Adipocyte (in vitro differentiated cells): ENCODE measurements around the gene FXYD6.

Experiments
- DNase-seq: peaks from one replicate; pipeline ENCODE4 v3.0.0-alpha.2; 2015; ENCODE audit warnings: low read depth
- H3K27me3 ChIP-seq: replicated peaks from 2 replicates; pipeline ENCODE4 v1.7.0; 2013; ENCODE audit warnings: mild to moderate bottlenecking, low read length, moderate library complexity; ENCODE audit not compliant: control insufficient read depth, insufficient read depth
- H3K36me3 ChIP-seq: 2 replicates; pipeline ENCODE4 v1.7.0; 2013; ENCODE audit warnings: low read length, mild to moderate bottlenecking, moderate library complexity; ENCODE audit not compliant: control insufficient read depth, insufficient read depth, severe bottlenecking
- H3K4me1 ChIP-seq: 2 replicates; pipeline ENCODE4 v1.7.0; 2013; ENCODE audit warnings: mild to moderate bottlenecking, low read length, moderate library complexity; ENCODE audit not compliant: control insufficient read depth, insufficient read depth
- H3K4me3 ChIP-seq: 2 replicates; pipeline ENCODE4 v1.7.0; 2013; ENCODE audit warnings: mild to moderate bottlenecking, low read length, moderate library complexity
- H3K9ac ChIP-seq: 2 replicates; pipeline ENCODE4 v1.7.0; 2013; ENCODE audit warnings: mild to moderate bottlenecking, low read length, moderate library complexity
- H3K9me3 ChIP-seq: 2 replicates; pipeline ENCODE4 v1.7.0; 2013; ENCODE audit warnings: mild to moderate bottlenecking, low read length, moderate library complexity; ENCODE audit not compliant: control insufficient read depth

The FXYD6 gene

DNA sequence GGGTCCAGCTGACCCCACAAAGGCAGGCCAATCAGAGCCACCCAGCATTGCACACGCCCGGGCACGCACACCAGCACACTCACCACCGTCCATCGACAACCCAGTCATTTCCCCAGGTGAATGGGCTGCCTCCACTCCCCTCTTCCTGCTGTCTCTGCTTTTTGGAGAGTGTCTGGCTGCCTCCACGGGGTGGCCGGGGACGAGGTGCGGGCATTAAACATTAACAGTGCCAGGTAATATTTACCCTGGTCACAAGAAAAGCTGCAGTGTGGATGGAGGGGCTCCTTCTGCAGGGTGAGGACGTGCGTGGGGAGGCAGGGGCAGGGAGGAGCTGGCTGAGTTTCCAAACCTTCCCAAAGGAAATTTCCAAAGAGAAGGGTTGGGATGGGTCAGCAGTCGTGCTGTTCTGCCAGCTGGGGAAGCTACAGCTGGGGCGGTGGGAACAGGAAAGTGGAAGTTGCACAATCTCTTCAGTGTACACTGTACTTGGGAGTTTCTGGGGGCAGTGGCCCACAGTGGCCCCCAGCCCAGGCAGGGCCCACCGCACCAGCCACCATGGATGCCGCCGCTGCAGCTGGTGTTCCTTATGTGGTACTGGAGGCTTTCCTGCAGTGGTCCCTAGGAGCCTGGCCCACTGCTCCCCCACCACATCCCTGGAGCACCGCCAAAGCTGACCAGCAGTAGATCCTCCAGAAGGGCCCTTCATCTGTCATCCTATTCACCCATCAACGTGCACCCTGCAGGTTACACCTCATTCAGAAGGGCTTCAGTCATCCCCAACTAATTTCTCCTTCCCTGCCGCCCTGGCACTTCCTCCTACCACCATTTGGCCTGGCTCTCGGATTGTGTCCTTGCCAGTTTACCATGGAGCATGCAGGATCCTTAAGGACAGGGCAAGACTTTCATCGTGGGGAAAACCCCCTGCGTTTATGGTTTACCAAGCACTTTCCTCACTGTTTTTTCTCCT lies 51.6 kb downstream of the FXYD6 start, which contains the start of gene FXYD2:
Gene FXYD2 (minus strand): TSS at position 174 of the 967 bp plus-strand sequence. CDS start 66 bp downstream, at position 108.
- Histone ChIP-seq H3K4me3 (no peak within 1 kb of the TSS), H3K9ac (no peak within 1 kb of the TSS), H3K27me3 (peaks cover 8% of the 10 kb centered on the region), H3K36me3 (no peaks in the 10 kb centered on the region), H3K4me1 (peaks cover 11% of the 10 kb centered on the region), H3K9me3 (no peaks in the 10 kb centered on the region)
- no peak for DNase-seq

DNA sequence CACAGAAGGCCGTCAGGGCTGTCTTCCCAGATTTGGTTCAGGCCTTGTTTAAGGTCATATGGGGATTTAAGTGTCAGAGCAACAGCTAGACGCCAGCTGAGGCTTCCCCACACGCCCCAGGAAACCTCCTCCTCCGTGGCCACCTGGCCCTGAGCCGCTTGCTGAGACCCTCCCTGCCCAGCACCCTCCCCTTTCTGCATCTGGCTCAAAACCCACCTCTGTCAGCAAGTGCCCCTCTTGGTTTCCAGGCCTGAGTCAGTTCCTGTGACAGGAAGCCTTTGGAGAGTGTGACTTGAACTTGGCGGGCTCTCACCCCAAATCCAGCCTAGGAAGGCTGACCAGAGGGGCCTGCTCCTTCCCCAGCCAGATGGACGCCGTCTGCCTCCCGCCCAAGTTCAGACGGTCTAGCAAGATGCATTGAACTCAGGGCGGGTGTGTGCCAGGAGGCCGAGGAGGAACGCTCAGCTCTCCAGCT lies 52.5 kb downstream of the FXYD6 start:
- DNase-seq: no peak
- no peaks in the 10 kb centered on the region for H3K9me3 ChIP-seq
- H3K4me1 ChIP-seq: peaks cover 10% of the 10 kb centered on the region
- H3K4me3 ChIP-seq: no peak overlapping the region
- peaks cover 8% of the 10 kb centered on the region for H3K27me3 ChIP-seq
- H3K9ac ChIP-seq: no peak overlapping the region
- H3K36me3 ChIP-seq: no peaks in the 10 kb centered on the region

DNA sequence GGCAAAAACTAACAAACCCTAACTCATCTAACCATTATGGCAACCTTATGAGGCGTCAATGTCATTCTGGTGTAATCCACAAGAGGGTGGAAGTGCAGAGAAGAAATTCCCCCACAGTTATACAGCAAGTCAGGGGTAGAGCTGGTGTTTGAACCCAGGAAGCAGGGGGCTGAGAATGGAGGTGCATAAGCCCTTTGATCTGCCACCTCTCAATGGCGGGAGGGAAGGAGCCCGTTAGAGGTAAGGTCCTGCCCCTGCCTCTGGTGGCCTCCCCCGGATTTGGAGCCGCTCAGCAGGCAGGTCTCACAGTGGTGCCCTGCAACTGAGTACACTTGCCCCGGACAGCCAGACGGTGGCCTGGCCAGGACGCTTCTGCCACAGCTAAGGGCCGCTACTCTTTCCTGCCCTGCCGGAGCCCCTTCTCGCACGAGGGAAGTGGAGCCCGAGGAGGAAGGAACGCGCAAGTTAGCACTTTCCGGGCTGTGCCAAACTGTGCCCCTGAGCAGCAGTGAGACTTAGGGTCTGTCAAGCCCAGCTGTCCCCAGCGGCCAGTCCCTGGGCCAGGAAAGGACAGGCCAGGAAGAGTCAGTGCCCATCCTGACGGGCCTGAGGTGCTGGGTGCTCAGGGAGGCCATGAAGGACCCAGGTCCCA lies 53.0 kb downstream of the FXYD6 start:
- DNase-seq: no peak
- Histone ChIP-seq H3K36me3 (no peaks in the 10 kb centered on the region), H3K9me3 (no peaks in the 10 kb centered on the region)

DNA sequence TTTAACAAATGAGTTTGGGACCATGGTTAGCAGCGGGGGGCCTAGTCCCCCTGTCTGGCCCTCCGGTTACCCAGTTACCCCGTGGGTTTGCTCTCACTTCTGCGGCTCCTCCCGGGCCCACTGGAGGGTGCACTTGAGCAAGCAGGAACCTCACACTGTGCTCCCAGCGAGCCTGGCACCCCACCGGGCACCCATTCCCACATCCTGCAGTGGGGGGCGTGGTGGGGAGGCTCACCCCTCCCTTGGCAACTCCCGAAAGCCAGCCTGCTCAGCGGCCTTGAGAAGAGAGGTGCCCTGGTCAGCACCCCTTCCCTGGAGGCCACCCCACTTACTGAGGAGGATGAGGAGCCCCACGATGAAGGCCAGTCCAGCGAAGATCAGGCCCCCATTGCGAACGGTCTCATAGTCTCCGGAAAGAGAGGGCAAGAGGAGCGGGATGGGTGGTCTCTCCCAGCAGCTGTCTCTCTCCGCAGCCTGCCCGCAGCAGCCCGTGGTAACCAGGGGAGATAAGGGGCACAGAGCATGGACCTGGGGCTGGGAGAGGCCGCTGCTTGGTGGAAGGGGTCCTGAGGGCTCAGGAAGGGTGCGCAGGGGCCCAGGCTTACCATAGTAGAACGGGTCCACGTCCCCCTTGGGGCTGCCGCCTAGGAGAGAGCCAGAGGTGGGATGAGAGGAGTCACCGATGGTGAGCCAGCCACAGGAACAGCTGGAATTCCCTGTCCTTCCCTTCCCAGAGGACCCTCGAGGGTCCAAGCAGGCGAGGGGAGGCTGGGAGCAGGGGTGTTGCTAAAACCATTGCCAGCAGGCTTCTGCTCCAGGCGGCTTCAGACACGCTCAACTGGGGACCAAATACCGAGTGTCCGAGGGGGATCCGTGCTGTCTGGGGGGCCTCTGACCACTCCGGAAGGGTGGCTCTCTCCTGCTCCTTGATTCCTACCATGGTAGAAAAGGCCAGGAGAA lies 54.1 kb downstream of the FXYD6 start:
- H3K36me3 ChIP-seq: no peaks in the 10 kb centered on the region
- peak; percentile 21 for DNase-seq

More for the DNA sequence above, 53.0 kb downstream of the FXYD6 start:
- H3K9ac ChIP-seq: no peak overlapping the region
- peaks cover 5% of the 10 kb centered on the region for H3K4me1 ChIP-seq
- H3K27me3 ChIP-seq: peaks cover 8% of the 10 kb centered on the region
- no peak overlapping the region for H3K4me3 ChIP-seq

DNA sequence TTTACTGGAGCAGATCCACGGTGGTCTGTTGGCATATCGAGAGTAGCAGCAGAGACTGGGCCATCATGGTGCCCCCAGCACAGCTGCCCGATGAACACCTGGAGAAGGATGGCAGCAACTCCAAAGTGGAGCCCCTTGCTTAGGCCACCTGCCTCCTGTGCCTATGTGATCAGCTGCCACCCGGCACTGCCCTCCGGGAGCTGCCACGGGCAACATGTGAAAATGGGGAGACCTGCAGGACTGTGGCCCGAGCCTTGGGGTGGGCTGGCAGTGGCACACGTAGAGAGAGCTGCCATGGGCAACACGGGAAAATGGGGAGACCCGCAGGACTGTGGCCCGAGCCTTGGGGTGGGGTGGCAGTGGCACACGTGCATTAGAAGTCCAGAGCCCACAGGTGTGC lies 55.0 kb downstream of the FXYD6 start:
- Histone ChIP-seq H3K4me1 (peaks cover 6% of the 10 kb centered on the region), H3K36me3 (no peaks in the 10 kb centered on the region), H3K27me3 (peaks cover 8% of the 10 kb centered on the region), H3K9ac (no peak overlapping the region), H3K4me3 (no peak overlapping the region), H3K9me3 (no peaks in the 10 kb centered on the region)
- no peak for DNase-seq

More for the DNA sequence above, 54.1 kb downstream of the FXYD6 start:
- Histone ChIP-seq H3K4me1 (peaks cover 5% of the 10 kb centered on the region), H3K4me3 (no peak overlapping the region), H3K9ac (no peak overlapping the region), H3K9me3 (no peaks in the 10 kb centered on the region), H3K27me3 (peaks cover 8% of the 10 kb centered on the region)

DNA sequence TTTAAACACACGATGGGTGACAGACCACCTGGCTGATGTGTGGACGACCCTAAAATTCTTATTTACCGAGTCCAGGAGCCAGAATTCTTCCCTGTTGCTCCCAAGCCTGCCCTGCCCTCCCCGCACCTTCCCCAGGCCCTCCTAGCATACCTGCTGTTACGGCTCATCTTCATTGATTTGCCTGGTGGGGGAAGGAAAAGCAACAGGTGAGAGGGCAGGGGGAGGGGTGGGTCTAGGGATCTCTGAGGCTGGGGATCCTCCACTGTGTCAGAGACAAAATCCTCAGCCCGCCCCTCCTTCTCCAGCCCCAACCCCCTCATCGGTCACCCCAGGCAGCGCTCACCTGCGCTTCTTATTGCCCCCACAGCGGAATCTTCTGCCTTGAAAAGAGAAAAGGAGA lies 55.9 kb downstream of the FXYD6 start:
- no peaks in the 10 kb centered on the region for H3K36me3 ChIP-seq
- no peak overlapping the region for H3K9ac ChIP-seq
- H3K4me1 ChIP-seq: peaks cover 15% of the 10 kb centered on the region
- no peak overlapping the region for H3K4me3 ChIP-seq
- H3K27me3 ChIP-seq: peaks cover 5% of the 10 kb centered on the region
- H3K9me3 ChIP-seq: no peaks in the 10 kb centered on the region
- no peak for DNase-seq

DNA sequence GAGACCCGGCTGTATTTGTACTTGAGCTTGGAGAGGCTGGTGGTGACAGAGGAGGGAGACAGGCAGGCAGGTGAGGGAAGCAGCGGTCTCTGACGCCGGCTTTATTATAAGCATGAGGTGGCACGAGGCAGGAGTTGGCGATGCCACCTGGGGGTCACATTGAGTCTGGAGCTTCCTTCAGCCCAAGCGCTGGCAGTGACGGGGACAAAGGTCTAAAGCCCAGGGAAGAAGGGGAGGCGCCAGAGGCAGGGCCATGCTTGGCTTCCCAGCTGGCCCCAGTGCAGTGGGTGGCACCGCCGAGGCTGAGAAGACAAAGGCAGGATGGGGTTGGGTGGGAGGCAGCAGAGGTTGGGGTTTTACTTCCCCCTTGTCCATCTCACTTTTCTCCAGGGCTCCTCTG lies 56.4 kb downstream of the FXYD6 start:
- Histone ChIP-seq H3K27me3 (peaks cover 4% of the 10 kb centered on the region), H3K9ac (no peak overlapping the region), H3K4me1 (peaks cover 15% of the 10 kb centered on the region), H3K4me3 (no peak overlapping the region), H3K9me3 (no peaks in the 10 kb centered on the region), H3K36me3 (no peaks in the 10 kb centered on the region)
- no peak for DNase-seq

DNA sequence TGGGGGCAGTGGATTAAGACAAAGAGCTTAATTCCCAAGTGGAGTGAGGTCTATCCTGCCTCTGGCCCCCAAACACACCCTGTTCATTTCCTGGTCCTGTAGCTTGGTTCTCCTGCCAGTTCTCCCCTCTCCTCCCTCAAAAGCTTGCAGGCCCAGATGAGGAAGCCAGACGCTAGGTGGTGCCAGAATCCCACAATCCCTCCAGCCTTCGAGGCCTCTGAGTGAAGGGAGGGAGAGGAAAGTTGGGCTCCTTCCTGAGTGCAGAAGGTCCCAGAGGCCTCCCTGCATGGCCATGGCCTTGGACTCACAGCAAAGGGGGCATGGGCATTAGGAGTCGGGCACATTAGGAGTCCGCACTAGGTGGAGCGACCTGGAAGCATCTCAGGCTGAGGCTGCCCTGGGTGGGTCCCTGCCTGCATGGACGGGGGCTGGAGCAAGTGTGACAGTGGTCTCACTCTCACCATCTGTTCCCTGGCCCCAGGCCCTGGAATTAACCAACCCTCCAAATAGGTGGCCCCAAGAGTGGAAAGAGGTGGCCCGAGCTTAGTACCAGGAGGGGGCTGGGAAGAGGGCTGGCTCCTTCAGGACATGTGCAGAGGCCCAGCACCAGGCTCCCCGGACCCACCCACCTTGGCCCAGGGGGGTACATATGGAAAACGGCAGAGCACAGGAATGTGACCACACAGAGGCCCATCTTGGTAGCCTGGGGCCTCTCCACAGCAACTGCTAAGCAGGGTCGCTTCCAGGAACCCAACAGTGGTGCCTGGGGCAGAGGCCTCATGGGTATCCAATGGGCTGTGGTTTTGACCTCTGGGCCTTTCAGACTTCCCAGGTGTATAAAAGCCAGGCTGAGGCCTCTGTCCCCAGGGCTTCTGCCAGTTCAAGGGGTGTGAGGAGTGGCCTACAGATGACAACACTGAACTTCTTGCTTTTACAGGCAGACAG lies 57.1 kb downstream of the FXYD6 start:
- DNase-seq: peak; percentile 50
- Histone ChIP-seq H3K4me1 (peaks cover 11% of the 10 kb centered on the region), H3K27me3 (peaks cover 4% of the 10 kb centered on the region), H3K4me3 (no peak overlapping the region), H3K36me3 (no peaks in the 10 kb centered on the region), H3K9ac (no peak overlapping the region), H3K9me3 (no peaks in the 10 kb centered on the region)

DNA sequence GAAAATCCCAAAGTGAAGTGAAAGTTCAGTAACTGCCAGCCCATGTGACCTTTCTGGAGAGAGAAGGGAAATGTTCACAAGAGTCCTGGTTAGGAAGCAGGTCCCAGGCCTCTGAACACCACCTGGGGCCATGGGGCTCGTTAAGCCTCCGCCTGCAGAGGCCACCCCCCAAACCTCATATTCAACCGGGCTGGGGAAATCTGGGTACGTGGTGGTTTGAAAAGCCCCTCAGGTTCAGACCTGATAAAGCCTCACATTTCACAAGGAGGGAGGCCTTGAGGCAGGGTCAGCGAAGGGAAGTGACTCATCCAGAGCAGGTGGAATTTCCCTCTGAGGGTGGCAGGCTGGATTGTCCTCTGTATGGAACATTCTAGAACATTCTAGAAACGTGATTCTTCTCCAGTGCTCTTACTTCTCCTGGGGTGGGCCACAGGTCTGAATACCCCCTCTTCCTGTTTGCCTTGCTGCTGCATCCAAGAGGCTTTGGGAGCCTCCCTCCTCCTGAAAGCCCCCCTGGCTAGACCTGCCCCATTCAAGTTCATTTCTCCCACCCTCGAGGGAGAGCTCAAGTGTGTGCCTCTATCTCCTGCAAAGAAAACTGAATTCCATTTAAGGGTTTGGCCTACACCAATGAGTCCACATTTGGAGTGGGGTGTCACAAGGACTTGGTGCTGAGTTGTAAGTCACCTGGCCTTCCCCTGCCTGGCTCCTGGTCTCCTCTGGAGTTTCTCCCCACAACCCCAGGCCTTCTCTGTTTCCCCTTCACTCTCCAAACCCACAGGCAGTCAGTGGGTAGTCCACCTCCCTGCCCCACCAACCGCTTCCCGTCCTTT lies 58.2 kb downstream of the FXYD6 start:
- H3K9me3 ChIP-seq: no peaks in the 10 kb centered on the region
- H3K4me3 ChIP-seq: no peak overlapping the region
- H3K36me3 ChIP-seq: no peaks in the 10 kb centered on the region
- peaks cover 4% of the 10 kb centered on the region for H3K27me3 ChIP-seq
- DNase-seq: no peak
- no peak overlapping the region for H3K9ac ChIP-seq
- H3K4me1 ChIP-seq: peaks cover 10% of the 10 kb centered on the region
